PC-3 (cell line): ENCODE data around the gene ZNF85.

Experiments
- EZH2 ChIP-seq: fragments of 300-600 bp; sonication (generic); IDR thresholded peaks from one replicate; pipeline ENCODE4 v1.6.1; 2017; ENCODE audit warnings: antibody characterized with exemption, mild to moderate bottlenecking, low read length; ENCODE audit not compliant: unreplicated experiment
- EZH2phosphoT487 ChIP-seq: fragments of 300-600 bp; sonication (generic); IDR thresholded peaks from 2 replicates; pipeline ENCODE4 v1.6.1; 2018; ENCODE audit warnings: mild to moderate bottlenecking, antibody characterized with exemption, low read length, borderline replicate concordance
- TF ChIP-seq, protein P1 (sequence below): fragments of 300-600 bp; sonication (generic); conservative IDR thresholded peaks from 2 replicates; pipeline ENCODE4 v1.5.1; 2017; ENCODE audit warnings: antibody characterized with exemption, low read depth, mild to moderate bottlenecking, low read length

DNA sequence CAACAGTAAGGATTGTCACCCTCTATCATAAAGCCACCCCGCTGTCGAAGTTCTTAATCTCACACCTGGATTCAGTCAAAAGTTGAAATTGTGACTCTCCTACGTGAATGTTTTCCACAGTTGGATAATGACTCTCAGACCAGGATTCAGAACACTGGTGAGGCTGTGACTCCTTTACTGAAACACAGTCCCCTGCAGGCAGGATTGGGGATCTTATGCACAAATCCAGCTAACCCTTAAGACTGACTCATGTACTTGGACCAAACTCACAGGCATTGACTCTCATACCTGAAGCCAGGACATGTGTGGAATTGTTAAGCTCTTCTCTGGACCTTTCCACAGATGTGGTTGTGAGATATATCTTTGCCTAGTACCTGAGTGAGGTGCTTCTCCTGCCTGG, 46.8 kb downstream of the ZNF85 start:
- TF ChIP-seq EZH2 = no peak
- TF ChIP-seq, protein P1, sequence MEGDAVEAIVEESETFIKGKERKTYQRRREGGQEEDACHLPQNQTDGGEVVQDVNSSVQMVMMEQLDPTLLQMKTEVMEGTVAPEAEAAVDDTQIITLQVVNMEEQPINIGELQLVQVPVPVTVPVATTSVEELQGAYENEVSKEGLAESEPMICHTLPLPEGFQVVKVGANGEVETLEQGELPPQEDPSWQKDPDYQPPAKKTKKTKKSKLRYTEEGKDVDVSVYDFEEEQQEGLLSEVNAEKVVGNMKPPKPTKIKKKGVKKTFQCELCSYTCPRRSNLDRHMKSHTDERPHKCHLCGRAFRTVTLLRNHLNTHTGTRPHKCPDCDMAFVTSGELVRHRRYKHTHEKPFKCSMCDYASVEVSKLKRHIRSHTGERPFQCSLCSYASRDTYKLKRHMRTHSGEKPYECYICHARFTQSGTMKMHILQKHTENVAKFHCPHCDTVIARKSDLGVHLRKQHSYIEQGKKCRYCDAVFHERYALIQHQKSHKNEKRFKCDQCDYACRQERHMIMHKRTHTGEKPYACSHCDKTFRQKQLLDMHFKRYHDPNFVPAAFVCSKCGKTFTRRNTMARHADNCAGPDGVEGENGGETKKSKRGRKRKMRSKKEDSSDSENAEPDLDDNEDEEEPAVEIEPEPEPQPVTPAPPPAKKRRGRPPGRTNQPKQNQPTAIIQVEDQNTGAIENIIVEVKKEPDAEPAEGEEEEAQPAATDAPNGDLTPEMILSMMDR = no peak
- TF ChIP-seq EZH2phosphoT487 = no peak
